Right forelimb (tissue), 1 donor: ENCODE data around the gene MBNL1.

Experiments used
- DNase-seq: peaks from one replicate; pipeline ENCODE4 v3.0.0-alpha.2; 2018

MBNL1 gene

GRCh38 chr3:152268555-152269055 lies at the start of gene MBNL1:
TSS of gene MBNL1 (plus strand) at chr3:152268929. CDS start at chr3:152300194, 31,265 bp downstream.
- peak; percentile 91 for DNase-seq

GRCh38 chr3:152219216-152219615 lies 49.5 kb upstream of the MBNL1 start:
- DNase-seq: no peak

GRCh38 chr3:152219769-152220255 lies 48.9 kb upstream of the MBNL1 start:
- DNase-seq: no peak

GRCh38 chr3:152222327-152222726 lies 46.4 kb upstream of the MBNL1 start:
- DNase-seq: no peak

GRCh38 chr3:152225201-152225600 lies 43.5 kb upstream of the MBNL1 start:
- no peak for DNase-seq

- DNase-seq: no peak
Observed at GRCh38 chr3:152226176-152226575, 42.6 kb upstream of the MBNL1 start.

- DNase-seq: no peak
Observed at GRCh38 chr3:152227027-152227426, 41.7 kb upstream of the MBNL1 start.

GRCh38 chr3:152229692-152230091 lies 39.0 kb upstream of the MBNL1 start:
- DNase-seq: no peak

GRCh38 chr3:152230370-152230769 lies 38.4 kb upstream of the MBNL1 start:
- DNase-seq: no peak

- DNase-seq: no peak
Observed at GRCh38 chr3:152232001-152232400, 36.7 kb upstream of the MBNL1 start.

- DNase-seq: no peak
Observed at GRCh38 chr3:152232679-152233078, 36.0 kb upstream of the MBNL1 start.

- DNase-seq: no peak
Observed at GRCh38 chr3:152234657-152235375, 33.9 kb upstream of the MBNL1 start.

GRCh38 chr3:152235709-152236298 lies 32.9 kb upstream of the MBNL1 start:
- no peak for DNase-seq

GRCh38 chr3:152236716-152237115 lies 32.0 kb upstream of the MBNL1 start:
- no peak for DNase-seq

GRCh38 chr3:152241142-152242017 lies 27.3 kb upstream of the MBNL1 start:
- DNase-seq: no peak

GRCh38 chr3:152243301-152243711 lies 25.4 kb upstream of the MBNL1 start:
- no peak for DNase-seq

GRCh38 chr3:152243721-152244516 lies 24.8 kb upstream of the MBNL1 start:
- DNase-seq: no peak

- no peak for DNase-seq
Observed at GRCh38 chr3:152244517-152244888, 24.2 kb upstream of the MBNL1 start.

- DNase-seq: no peak
Observed at GRCh38 chr3:152245498-152246170, 23.1 kb upstream of the MBNL1 start.

GRCh38 chr3:152251916-152252315 lies 16.8 kb upstream of the MBNL1 start:
- DNase-seq: no peak

GRCh38 chr3:152252755-152253154 lies 16.0 kb upstream of the MBNL1 start:
- no peak for DNase-seq

GRCh38 chr3:152253514-152253913 lies 15.2 kb upstream of the MBNL1 start:
- no peak for DNase-seq
